DOHH2 (cell line): ENCODE data around the gene OSBPL9.

Source experiments
- CTCF ChIP-seq: fragments of 200-600 bp; sonication (generic); IDR thresholded peaks from one replicate; pipeline ENCODE4 v1.5.1; 2014; ENCODE audit warnings: antibody characterized with exemption, mild to moderate bottlenecking, low read depth, low read length; ENCODE audit not compliant: poor library complexity, severe bottlenecking
- EZH2phosphoT487 ChIP-seq: fragments of 200-600 bp; sonication (generic); IDR thresholded peaks from 2 replicates; pipeline ENCODE4 v1.6.1; 2017; ENCODE audit warnings: borderline replicate concordance, mild to moderate bottlenecking, antibody characterized with exemption, low read length, moderate library complexity, mixed read lengths

DNA sequence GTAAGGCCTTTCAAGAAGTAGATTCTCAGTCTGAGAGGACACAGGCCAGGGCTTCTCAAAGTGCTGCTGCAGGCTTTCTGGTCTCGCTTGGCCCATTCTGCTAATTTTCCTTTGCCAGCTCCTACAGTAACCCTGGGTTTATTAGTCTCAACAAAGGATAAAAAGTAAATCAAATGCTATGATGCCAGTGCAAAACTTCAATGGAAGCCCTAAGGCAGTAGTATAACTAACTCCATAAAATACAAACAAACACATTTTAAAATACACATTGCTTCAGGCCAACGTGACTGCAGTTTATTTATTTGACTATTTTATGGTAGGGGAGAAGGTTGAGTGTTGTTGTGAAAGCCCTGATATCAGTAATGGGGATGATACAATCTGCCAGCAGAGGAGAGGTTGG, 172.0 kb downstream of the OSBPL9 start:
- TF ChIP-seq CTCF: no peak
- TF ChIP-seq EZH2phosphoT487: no peak
